PC-3 (cell line): Measurements from ENCODE around the gene ARSB. TPM values are rescaled to one million over a fixed set of nuclear protein-coding genes. Genes with fewer than 3 reads are reported as not detected.

Experiments used
- ATAC-seq: fragments of 200-7000 bp; cut with Tn5 transposase; 2 replicates; pipeline ENCODE4 v1.9.1; 2020; ENCODE audit warnings: mild to moderate bottlenecking, moderate library complexity
- BruUV-seq: library from RNA; stranded (reverse); fragments of 400-500 nt; replicated peaks from 2 replicates; lab custom pipeline; 2021; lab: Mats Ljungman, UMichigan
- CTCF ChIA-PET: fragments of 300-600 bp; sonication (Branson Sonifier 250); formaldehyde crosslinking; loops from one replicate; lab custom pipeline; 2022; ENCODE audit warnings: antibody characterized with exemption; lab: Charles Lee
- POLR2A ChIA-PET: fragments of 300-600 bp; sonication (Branson Sonifier 250); formaldehyde crosslinking; loops from one replicate; lab custom pipeline; 2022; ENCODE audit warnings: antibody characterized with exemption; ENCODE audit not compliant: unreplicated experiment; lab: Charles Lee
- DNase-seq: peaks from one replicate; pipeline ENCODE4 v3.0.0-alpha.2; 2015
- H2AFZ ChIP-seq: fragments of 300-600 bp; sonication (generic); 2 replicates; pipeline ENCODE4 v1.6.0; 2016; ENCODE audit warnings: antibody characterized with exemption, low read length
- H3F3A ChIP-seq: fragments of 300-600 bp; sonication (generic); one replicate; pipeline ENCODE4 v1.6.0; 2017; ENCODE audit warnings: antibody characterized with exemption, low read length, control low read depth, mild to moderate bottlenecking; ENCODE audit not compliant: unreplicated experiment
- H3K27ac ChIP-seq: fragments of 300-600 bp; sonication (generic); 2 replicates; pipeline ENCODE4 v1.5.1; 2016; ENCODE audit warnings: mild to moderate bottlenecking, low read length
- H3K27me3 ChIP-seq: fragments of 300-600 bp; sonication (generic); 2 replicates; pipeline ENCODE4 v1.6.1; 2016; ENCODE audit warnings: low read length, mixed read lengths
- H3K36me3 ChIP-seq: fragments of 300-600 bp; sonication (generic); 2 replicates; pipeline ENCODE4 v1.6.1; 2016; ENCODE audit warnings: low read depth, mixed run types, low read length, mixed read lengths
- H3K4me1 ChIP-seq: fragments of 300-600 bp; sonication (generic); 2 replicates; pipeline ENCODE4 v1.5.1; 2016; ENCODE audit warnings: low read length; ENCODE audit not compliant: insufficient read depth
- H3K4me2 ChIP-seq: fragments of 300-600 bp; sonication (generic); 2 replicates; pipeline ENCODE4 v1.6.0; 2016; ENCODE audit warnings: low read length
- H3K4me3 ChIP-seq: fragments of 300-600 bp; sonication (generic); 2 replicates; pipeline ENCODE4 v1.5.1; 2016; ENCODE audit warnings: mild to moderate bottlenecking, low read length, mixed read lengths
- H3K79me2 ChIP-seq: fragments of 300-600 bp; sonication (generic); 2 replicates; pipeline ENCODE4 v1.6.1; 2017; ENCODE audit warnings: low read length, mixed read lengths
- H3K9ac ChIP-seq: fragments of 300-600 bp; sonication (generic); 2 replicates; pipeline ENCODE4 v1.6.0; 2016; ENCODE audit warnings: mild to moderate bottlenecking, low read length
- H3K9me2 ChIP-seq: fragments of 300-600 bp; sonication (generic); replicated peaks from 2 replicates; pipeline ENCODE4 v1.6.1; 2016; ENCODE audit warnings: mixed run types, low read length, mixed read lengths
- H3K9me3 ChIP-seq: fragments of 300-600 bp; sonication (generic); 2 replicates; pipeline ENCODE4 v1.6.1; 2016; ENCODE audit warnings: low read length, mixed read lengths
- H4K20me1 ChIP-seq: fragments of 300-600 bp; sonication (generic); 2 replicates; pipeline ENCODE4 v1.6.1; 2016; ENCODE audit warnings: low read length, mixed read lengths
- CTCF ChIP-seq: fragments of 300-600 bp; sonication (generic); conservative IDR thresholded peaks from 2 replicates; pipeline ENCODE4 v1.5.1; 2017; ENCODE audit warnings: antibody characterized with exemption, low read depth, mild to moderate bottlenecking, low read length
- EZH2 ChIP-seq: fragments of 300-600 bp; sonication (generic); IDR thresholded peaks from one replicate; pipeline ENCODE4 v1.6.1; 2017; ENCODE audit warnings: antibody characterized with exemption, mild to moderate bottlenecking, low read length; ENCODE audit not compliant: unreplicated experiment
- EZH2phosphoT487 ChIP-seq: fragments of 300-600 bp; sonication (generic); IDR thresholded peaks from 2 replicates; pipeline ENCODE4 v1.6.1; 2018; ENCODE audit warnings: mild to moderate bottlenecking, antibody characterized with exemption, low read length, borderline replicate concordance
- intact Hi-C: fragments of 100-400 bp; cut with micrococcal nuclease; formaldehyde crosslinking; loops from 2 replicates; pipeline ENCODE4 v1.9.0; 2023
- total RNA-seq: library from RNA; depleted of rRNA; stranded (reverse); fragments of >200 nt; gene quantifications from 2 replicates; pipeline ENCODE4 v1.2.3, GENCODE V29; 2014

ARSB gene
- total RNA-seq, 1 experiment from 2014 or later: 8.1 TPM

- no peaks in the 10 kb centered on the region for H3K27me3 ChIP-seq
- no peaks in the 10 kb centered on the region for H3K9me3 ChIP-seq
- H3K9me2 ChIP-seq: no peaks in the 10 kb centered on the region
- no peak overlapping the region for H3K4me2 ChIP-seq
- H3F3A ChIP-seq: no peaks in the 10 kb centered on the region
- H3K4me3 ChIP-seq: no peak overlapping the region
- POLR2A ChIA-PET: no interaction called here
- no peaks in the 10 kb centered on the region for H3K36me3 ChIP-seq
- ATAC-seq (no peak), DNase-seq (no peak)
- H4K20me1 ChIP-seq: no peaks in the 10 kb centered on the region
- BruUV-seq: no TSS peak
- peaks cover 10% of the 10 kb centered on the region for H3K4me1 ChIP-seq
- CTCF ChIA-PET: no interaction called here
- TF ChIP-seq EZH2phosphoT487 (no peak), CTCF (no peak), EZH2 (no peak)
- H3K79me2 ChIP-seq: no peaks in the 10 kb centered on the region
- H2AFZ ChIP-seq: no peak overlapping the region
- no peak overlapping the region for H3K27ac ChIP-seq
- intact Hi-C loops: no loop called here
- H3K9ac ChIP-seq: no peak overlapping the region
Observed at GRCh38 chr5:78808380-78808779, 176.7 kb downstream of the ARSB start.

- Histone ChIP-seq H3K9me2 (no peaks in the 10 kb centered on the region), H3K4me2 (no peak overlapping the region), H3F3A (no peaks in the 10 kb centered on the region), H3K27ac (no peak overlapping the region), H3K9me3 (no peaks in the 10 kb centered on the region), H3K79me2 (no peaks in the 10 kb centered on the region), H3K4me1 (peaks cover 10% of the 10 kb centered on the region), H3K36me3 (no peaks in the 10 kb centered on the region), H3K4me3 (no peak overlapping the region), H4K20me1 (no peaks in the 10 kb centered on the region), H3K9ac (no peak overlapping the region), H2AFZ (peak overlapping the region; percentile 65), H3K27me3 (no peaks in the 10 kb centered on the region)
- ATAC-seq: peak; percentile 67
- ChIA-PET POLR2A (no interaction called here), CTCF (no interaction called here)
- TF ChIP-seq EZH2: no peak
- TF ChIP-seq CTCF: no peak
- no peak for TF ChIP-seq EZH2phosphoT487
- no TSS peak for BruUV-seq
- intact Hi-C loops: no loop called here
- peak; percentile 75 for DNase-seq
Observed at GRCh38 chr5:78806544-78806943, 178.6 kb downstream of the ARSB start.

- Histone ChIP-seq H3K4me3 (no peak overlapping the region), H3K9me2 (no peaks in the 10 kb centered on the region), H3K79me2 (no peaks in the 10 kb centered on the region), H4K20me1 (no peaks in the 10 kb centered on the region), H2AFZ (no peak overlapping the region), H3K4me2 (no peak overlapping the region), H3K9me3 (no peaks in the 10 kb centered on the region), H3F3A (no peaks in the 10 kb centered on the region), H3K27me3 (no peaks in the 10 kb centered on the region), H3K27ac (no peak overlapping the region), H3K36me3 (no peaks in the 10 kb centered on the region), H3K9ac (no peak overlapping the region), H3K4me1 (peaks cover 10% of the 10 kb centered on the region)
- TF ChIP-seq EZH2phosphoT487 (no peak), CTCF (no peak), EZH2 (no peak)
- ChIA-PET CTCF (no interaction called here), POLR2A (no interaction called here)
- BruUV-seq: no TSS peak
- no peak for DNase-seq
- ATAC-seq: no peak
- intact Hi-C loops: no loop called here
Observed at GRCh38 chr5:78805474-78806124, 179.5 kb downstream of the ARSB start.
